SK-N-SH (cell line): ENCODE measurements around the gene HOXB9. TPM values are rescaled to one million over a fixed set of nuclear protein-coding genes. Genes with fewer than 3 reads are reported as not detected.

ENCODE experiments used
- CTCF ChIA-PET: fragments of 300-600, 350-600 bp; formaldehyde crosslinking; extraction: SDS; loops from one replicate; lab custom pipeline; 2021; lab: Yijun Ruan, JAX
- POLR2A ChIA-PET: fragments of 350-600 bp; sonication (Branson Sonifier 250); formaldehyde crosslinking; extraction: SDS; loops from one replicate; lab custom pipeline; 2020; ENCODE audit warnings: antibody characterized with exemption, inconsistent platforms; lab: Yijun Ruan, JAX
- DNase-seq: peaks from one replicate; pipeline ENCODE4 v3.0.0; 2012
- H2AFZ ChIP-seq: fragments of 200-600 bp; sonication (generic); 2 replicates; pipeline ENCODE4 v1.8.1; 2016; ENCODE audit warnings: antibody characterized with exemption, mild to moderate bottlenecking, low read depth
- H3F3A ChIP-seq: fragments of 200-600 bp; sonication (generic); replicated peaks from 2 replicates; pipeline ENCODE3; 2016; ENCODE audit warnings: antibody characterized with exemption, mild to moderate bottlenecking; ENCODE audit not compliant: insufficient read depth
- H3K27ac ChIP-seq, 2 experiments: fragments of 200-500 bp in 1 of 2; fragments of 200-600 bp in 1 of 2; sonication (Bioruptor generic) in 1 of 2; sonication (generic), shearing (Covaris generic) in 1 of 2; 2 replicates each; pipeline versions ENCODE4 v1.5.1 to v1.6.1; 2014 to 2016; ENCODE audit warnings: low read depth in 2 of 2, inconsistent platforms in 1 of 2, low read length in 1 of 2, mild to moderate bottlenecking in 1 of 2, mixed read lengths in 1 of 2
- H3K27me3 ChIP-seq: fragments of 200-600 bp; sonication (generic), shearing (Covaris generic); 2 replicates; pipeline ENCODE4 v1.6.1; 2016; ENCODE audit warnings: mixed run types; ENCODE audit not compliant: insufficient read depth
- H3K36me3 ChIP-seq, 2 experiments: fragments of 200-500 bp in 1 of 2; fragments of 200-600 bp in 1 of 2; sonication (Bioruptor generic) in 1 of 2; sonication (generic) in 1 of 2; replicated peaks in 1 of 2; 2 replicates each; pipeline versions ENCODE3 to v1.5.1; 2014 to 2016; ENCODE audit warnings: low read length in 1 of 2, mild to moderate bottlenecking in 1 of 2; ENCODE audit not compliant: insufficient read depth in 2 of 2, control insufficient read depth in 1 of 2
- H3K4me1 ChIP-seq, 2 experiments: fragments of 200-500 bp in 1 of 2; fragments of 200-600 bp in 1 of 2; sonication (Bioruptor generic) in 1 of 2; sonication (generic), shearing (Covaris generic) in 1 of 2; 2 replicates each; pipeline versions ENCODE4 v1.5.1 to v1.6.1; 2014 to 2016; ENCODE audit warnings: low read depth in 1 of 2, low read length in 1 of 2, mixed run types in 1 of 2; ENCODE audit not compliant: insufficient read depth in 2 of 2, control insufficient read depth in 1 of 2
- H3K4me2 ChIP-seq: fragments of 200-600 bp; sonication (generic), shearing (Covaris generic); 2 replicates; pipeline ENCODE4 v1.6.1; 2017; ENCODE audit warnings: mixed run types
- H3K4me3 ChIP-seq, 2 experiments: fragments of 200-500 bp in 1 of 2; fragments of 200-600 bp in 1 of 2; sonication (Bioruptor generic) in 1 of 2; sonication (generic), shearing (Covaris generic) in 1 of 2; 2 replicates each; pipeline versions ENCODE4 v1.5.1 to v1.8.1; 2014 to 2016; ENCODE audit warnings: low read depth in 2 of 2, inconsistent platforms in 1 of 2, low read length in 1 of 2, mild to moderate bottlenecking in 1 of 2, mixed read lengths in 1 of 2, moderate library complexity in 1 of 2
- H3K79me2 ChIP-seq: fragments of 200-600 bp; sonication (generic); 2 replicates; pipeline ENCODE4 v1.8.1; 2017; ENCODE audit warnings: mild to moderate bottlenecking; ENCODE audit not compliant: insufficient read depth
- H3K9ac ChIP-seq: fragments of 200-600 bp; sonication (generic); 2 replicates; pipeline ENCODE4 v1.6.1; 2017; ENCODE audit warnings: mixed run types
- H3K9me2 ChIP-seq: fragments of 200-600 bp; sonication (generic); 2 replicates; pipeline ENCODE4 v1.6.1; 2017; ENCODE audit warnings: mixed run types
- H3K9me3 ChIP-seq: fragments of 200-600 bp; sonication (generic); 2 replicates; pipeline ENCODE4 v1.6.1; 2017; ENCODE audit warnings: mixed run types, mild to moderate bottlenecking, moderate library complexity
- H4K20me1 ChIP-seq: fragments of 200-600 bp; sonication (generic); 2 replicates; pipeline ENCODE4 v1.6.1; 2017; ENCODE audit warnings: mild to moderate bottlenecking, mixed run types; ENCODE audit not compliant: insufficient read depth
- EP300 ChIP-seq, 2 experiments: IDR thresholded peaks; 2 replicates each; pipeline versions ENCODE4 v1.4.0 to v1.6.1; 2012; ENCODE audit warnings: borderline replicate concordance in 1 of 2, low read depth in 1 of 2, low read length in 1 of 2
- FOSL2 ChIP-seq: IDR thresholded peaks from 2 replicates; pipeline ENCODE4 v1.4.0; 2012; ENCODE audit warnings: low read depth, mild to moderate bottlenecking, moderate library complexity, borderline replicate concordance
- FOXJ3 ChIP-seq: sonication (generic); formaldehyde crosslinking; IDR thresholded peaks from 2 replicates; pipeline ENCODE4 v1.5.1; 2020; ENCODE audit warnings: mild to moderate bottlenecking, missing genetic modification reagents
- FOXM1 ChIP-seq: IDR thresholded peaks from 2 replicates; pipeline ENCODE4 v1.4.0; 2012; ENCODE audit warnings: low read depth, mild to moderate bottlenecking
- GATA2 ChIP-seq: sonication (generic); formaldehyde crosslinking; IDR thresholded peaks from 2 replicates; pipeline ENCODE4 v1.5.0; 2020; ENCODE audit warnings: mild to moderate bottlenecking, missing genetic modification reagents
- IRF3 ChIP-seq: fragments of 150-350 bp; IDR thresholded peaks from 2 replicates; pipeline ENCODE4 v1.6.1; 2016; ENCODE audit warnings: mild to moderate bottlenecking, low read depth, low read length
- JUND ChIP-seq: IDR thresholded peaks from 2 replicates; pipeline ENCODE4 v1.4.0; 2012
- MEF2A ChIP-seq: IDR thresholded peaks from 2 replicates; pipeline ENCODE4 v1.4.0; 2012; ENCODE audit warnings: low read depth, borderline replicate concordance
- MXI1 ChIP-seq: IDR thresholded peaks from 2 replicates; pipeline ENCODE4 v1.6.1; 2012; ENCODE audit warnings: mild to moderate bottlenecking, low read depth, low read length, improper control_type of control experiment
- NFIC ChIP-seq: IDR thresholded peaks from 2 replicates; pipeline ENCODE4 v1.4.0; 2012; ENCODE audit warnings: borderline replicate concordance
- NRF1 ChIP-seq: IDR thresholded peaks from 2 replicates; pipeline ENCODE4 v1.6.1; 2012; ENCODE audit warnings: low read depth, mild to moderate bottlenecking, low read length
- RCOR1 ChIP-seq: fragments of 150-350 bp; IDR thresholded peaks from 2 replicates; pipeline ENCODE4 v1.6.1; 2017; ENCODE audit warnings: antibody characterized with exemption, low read length
- RFX5 ChIP-seq: IDR thresholded peaks from 2 replicates; pipeline ENCODE4 v1.6.1; 2012; ENCODE audit warnings: mild to moderate bottlenecking, improper control_type of control experiment, low read length
- RXRA ChIP-seq: IDR thresholded peaks from 2 replicates; pipeline ENCODE4 v1.4.0; 2012; ENCODE audit warnings: low read depth, mild to moderate bottlenecking, borderline replicate concordance
- SIN3A ChIP-seq: IDR thresholded peaks from 2 replicates; pipeline ENCODE4 v1.6.1; 2012; ENCODE audit warnings: low read depth, mild to moderate bottlenecking, low read length, moderate library complexity, borderline replicate concordance
- SMC3 ChIP-seq: IDR thresholded peaks from 2 replicates; pipeline ENCODE4 v1.6.1; 2012; ENCODE audit warnings: low read depth, low read length, improper control_type of control experiment
- TAF1 ChIP-seq: IDR thresholded peaks from 2 replicates; pipeline ENCODE4 v1.6.1; 2012; ENCODE audit warnings: low read depth, mild to moderate bottlenecking, low read length, moderate library complexity, borderline replicate concordance
- YY1 ChIP-seq: IDR thresholded peaks from 2 replicates; pipeline ENCODE4 v1.4.0; 2012; ENCODE audit warnings: low read depth, mild to moderate bottlenecking
- ZBTB33 ChIP-seq: IDR thresholded peaks from 2 replicates; pipeline ENCODE4 v1.4.0; 2012; ENCODE audit warnings: low read depth, borderline replicate concordance
- WGBS: methylation state at CpG from one replicate; pipeline ENCODE4 v1.1.6; 2017; ENCODE audit warnings: low lambda C conversion rate; 5-methylcytosine and 5-hydroxymethylcytosine counted together
- polyA plus RNA-seq, 3 experiments: library from polyadenylated mRNA; depleted of rRNA; stranded (reverse); fragments of >200 nt; gene quantifications; 2 replicates each; pipeline ENCODE4 v1.2.3, GENCODE V29; 2012
- TF ChIP-seq, protein P1 (sequence below): IDR thresholded peaks from 2 replicates; pipeline ENCODE4 v1.6.1; 2012; ENCODE audit warnings: mild to moderate bottlenecking, low read depth, low read length, moderate library complexity
- TF ChIP-seq, protein P2 (sequence below): IDR thresholded peaks from 2 replicates; pipeline ENCODE4; 2012

Gene HOXB9
- polyA plus RNA-seq, 1 of the 3 experiments (the other 2 are of a cell fraction): not detected

GRCh38 chr17:48649741-48650140 is 23.6 kb upstream of the HOXB9 start:
- DNase-seq: no peak
- no peak overlapping the region for H2AFZ ChIP-seq
- H3K27me3 ChIP-seq: peaks cover 71% of the 10 kb centered on the region
- H4K20me1 ChIP-seq: no peaks in the 10 kb centered on the region
- H3K79me2 ChIP-seq: no peaks in the 10 kb centered on the region
- WGBS: 10% methylated on average over 1 of the region's 1 CpG
- H3K9ac ChIP-seq: no peak overlapping the region
- no peaks in the 10 kb centered on the region for H3K4me1 ChIP-seq
- CTCF ChIA-PET: interaction anchor here (0.7 to 3.7 kb wide), 5 partner anchors 10 to 229 kb away, joined by 3 to 12 read pairs (median 9); no protein-coding TSS in a partner anchor
- no peaks in the 10 kb centered on the region for H3F3A ChIP-seq
- POLR2A ChIA-PET: no interaction called here
- TF ChIP-seq GATA2 (CRISPR knock-in tag) (no peak), SIN3A (no peak), EP300 (IDR thresholded peaks at IDR 0.05; ENCODE audit: borderline replicate concordance in 1 of 2, low read depth in 1 of 2, low read length in 1 of 2) (no peak), FOXJ3 (CRISPR knock-in tag) (no peak), NRF1 (no peak)
- no peak overlapping the region for H3K4me3 ChIP-seq
- H3K9me3 ChIP-seq: no peaks in the 10 kb centered on the region
- no peak overlapping the region for H3K27ac ChIP-seq
- no peak overlapping the region for H3K4me2 ChIP-seq
- H3K9me2 ChIP-seq: no peaks in the 10 kb centered on the region
- no peaks in the 10 kb centered on the region for H3K36me3 ChIP-seq

DNA sequence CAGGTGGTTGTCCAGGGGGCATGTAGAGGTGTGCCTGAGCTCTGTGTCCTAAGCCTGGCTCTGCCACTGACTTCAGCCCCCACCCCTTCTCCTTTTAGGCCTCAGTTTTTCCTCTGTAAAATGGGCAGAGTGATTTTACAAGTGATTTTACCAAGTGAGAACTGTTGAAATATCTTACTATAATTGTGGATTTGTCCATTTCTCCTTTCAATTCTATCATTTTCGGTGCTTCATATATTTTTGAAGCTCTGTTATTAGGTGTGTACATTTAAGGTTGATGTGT is 21.7 kb upstream of the HOXB9 start:
- Histone ChIP-seq H3K9me2 (no peaks in the 10 kb centered on the region), H3K4me2 (peak overlapping the region; percentile 75), H3K9ac (no peak overlapping the region), H3K4me3 (0 out of 4 replicates have a peak overlapping the region, but pooled peaks of 1 of the 2 experiments have one; percentile 56), H3K27ac (no peak overlapping the region), H3K27me3 (peaks cover 78% of the 10 kb centered on the region), H4K20me1 (no peaks in the 10 kb centered on the region), H3K4me1 (no peaks in the 10 kb centered on the region), H2AFZ (no peak overlapping the region), H3F3A (no peaks in the 10 kb centered on the region), H3K36me3 (no peaks in the 10 kb centered on the region), H3K79me2 (no peaks in the 10 kb centered on the region), H3K9me3 (no peaks in the 10 kb centered on the region)
- WGBS: 8% methylated on average over 1 of the region's 1 CpG
- CTCF ChIA-PET: interaction anchor here (0.7 to 2.7 kb wide), 8 partner anchors 11 to 385 kb away, joined by 3 to 12 read pairs (median 4); no protein-coding TSS in a partner anchor
- DNase-seq: no peak
- POLR2A ChIA-PET: no interaction called here
- TF ChIP-seq MEF2A: no peak
- no peak for TF ChIP-seq NRF1
- no peak for TF ChIP-seq RXRA
- no peak for TF ChIP-seq EP300 (IDR thresholded peaks at IDR 0.05; ENCODE audit: borderline replicate concordance in 1 of 2, low read depth in 1 of 2, low read length in 1 of 2)
- TF ChIP-seq FOSL2: no peak
- no peak for TF ChIP-seq RCOR1
- no peak for TF ChIP-seq YY1
- TF ChIP-seq ZBTB33: no peak
- no peak for TF ChIP-seq IRF3
- no peak for TF ChIP-seq MXI1
- TF ChIP-seq RFX5: no peak
- TF ChIP-seq JUND: no peak
- TF ChIP-seq FOXM1: no peak
- TF ChIP-seq, protein P1, sequence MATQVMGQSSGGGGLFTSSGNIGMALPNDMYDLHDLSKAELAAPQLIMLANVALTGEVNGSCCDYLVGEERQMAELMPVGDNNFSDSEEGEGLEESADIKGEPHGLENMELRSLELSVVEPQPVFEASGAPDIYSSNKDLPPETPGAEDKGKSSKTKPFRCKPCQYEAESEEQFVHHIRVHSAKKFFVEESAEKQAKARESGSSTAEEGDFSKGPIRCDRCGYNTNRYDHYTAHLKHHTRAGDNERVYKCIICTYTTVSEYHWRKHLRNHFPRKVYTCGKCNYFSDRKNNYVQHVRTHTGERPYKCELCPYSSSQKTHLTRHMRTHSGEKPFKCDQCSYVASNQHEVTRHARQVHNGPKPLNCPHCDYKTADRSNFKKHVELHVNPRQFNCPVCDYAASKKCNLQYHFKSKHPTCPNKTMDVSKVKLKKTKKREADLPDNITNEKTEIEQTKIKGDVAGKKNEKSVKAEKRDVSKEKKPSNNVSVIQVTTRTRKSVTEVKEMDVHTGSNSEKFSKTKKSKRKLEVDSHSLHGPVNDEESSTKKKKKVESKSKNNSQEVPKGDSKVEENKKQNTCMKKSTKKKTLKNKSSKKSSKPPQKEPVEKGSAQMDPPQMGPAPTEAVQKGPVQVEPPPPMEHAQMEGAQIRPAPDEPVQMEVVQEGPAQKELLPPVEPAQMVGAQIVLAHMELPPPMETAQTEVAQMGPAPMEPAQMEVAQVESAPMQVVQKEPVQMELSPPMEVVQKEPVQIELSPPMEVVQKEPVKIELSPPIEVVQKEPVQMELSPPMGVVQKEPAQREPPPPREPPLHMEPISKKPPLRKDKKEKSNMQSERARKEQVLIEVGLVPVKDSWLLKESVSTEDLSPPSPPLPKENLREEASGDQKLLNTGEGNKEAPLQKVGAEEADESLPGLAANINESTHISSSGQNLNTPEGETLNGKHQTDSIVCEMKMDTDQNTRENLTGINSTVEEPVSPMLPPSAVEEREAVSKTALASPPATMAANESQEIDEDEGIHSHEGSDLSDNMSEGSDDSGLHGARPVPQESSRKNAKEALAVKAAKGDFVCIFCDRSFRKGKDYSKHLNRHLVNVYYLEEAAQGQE: no peak
- no peak for TF ChIP-seq NFIC
- TF ChIP-seq, protein P2, sequence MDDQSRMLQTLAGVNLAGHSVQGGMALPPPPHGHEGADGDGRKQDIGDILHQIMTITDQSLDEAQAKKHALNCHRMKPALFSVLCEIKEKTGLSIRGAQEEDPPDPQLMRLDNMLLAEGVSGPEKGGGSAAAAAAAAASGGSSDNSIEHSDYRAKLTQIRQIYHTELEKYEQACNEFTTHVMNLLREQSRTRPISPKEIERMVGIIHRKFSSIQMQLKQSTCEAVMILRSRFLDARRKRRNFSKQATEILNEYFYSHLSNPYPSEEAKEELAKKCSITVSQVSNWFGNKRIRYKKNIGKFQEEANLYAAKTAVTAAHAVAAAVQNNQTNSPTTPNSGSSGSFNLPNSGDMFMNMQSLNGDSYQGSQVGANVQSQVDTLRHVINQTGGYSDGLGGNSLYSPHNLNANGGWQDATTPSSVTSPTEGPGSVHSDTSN: no peak
- TF ChIP-seq TAF1: no peak
- TF ChIP-seq SMC3: no peak
- TF ChIP-seq FOXJ3 (CRISPR knock-in tag): no peak
